Sigmoid colon (tissue), 7 donors: ENCODE results near the gene SERTAD2. TPM values are rescaled to one million over a fixed set of nuclear protein-coding genes. Genes with fewer than 3 reads are reported as not detected.

Source experiments
- DNase-seq: peaks from one replicate; pipeline ENCODE4 v3.0.0-alpha.2; 2019
- H3K27ac ChIP-seq, 4 donors: fragments of 200-600 bp; sonication (generic); one replicate each; pipeline ENCODE4 v1.5.1; 2016 to 2019; ENCODE audit warnings: mild to moderate bottlenecking in 1 of 4
- H3K27me3 ChIP-seq, 3 donors: fragments of 200-600 bp; sonication (generic); one replicate each; pipeline ENCODE4 v1.5.1; 2019; ENCODE audit warnings: mild to moderate bottlenecking in 1 of 3
- H3K36me3 ChIP-seq, 4 donors: fragments of 200-600 bp; sonication (generic); one replicate each; pipeline ENCODE4 v1.5.1; 2016 to 2019
- H3K4me1 ChIP-seq, 4 donors: fragments of 200-600 bp; sonication (generic); one replicate each; pipeline ENCODE4 v1.5.1; 2017 to 2019
- H3K4me3 ChIP-seq, 4 donors: fragments of 200-600 bp; sonication (generic); one replicate each; pipeline ENCODE4 v1.5.1; 2017 to 2019; ENCODE audit warnings: mild to moderate bottlenecking in 2 of 4, moderate library complexity in 1 of 4
- H3K9me3 ChIP-seq, 4 donors: fragments of 200-600 bp in 3 of 4; sonication (generic) in 3 of 4; one replicate each; pipeline versions ENCODE4 v1.5.1 to v1.6.1; 2013 to 2019
- EP300 ChIP-seq, 4 donors: sonication (generic); formaldehyde crosslinking; IDR thresholded peaks; one replicate each; pipeline ENCODE4 v1.6.1; 2017; ENCODE audit warnings: antibody characterized with exemption in 4 of 4
- POLR2A ChIP-seq, 2 donors: fragments of 450-650 bp; IDR thresholded peaks; one replicate each; pipeline ENCODE4 v1.6.1; 2016; ENCODE audit warnings: antibody characterized with exemption in 2 of 2, mild to moderate bottlenecking in 2 of 2, moderate library complexity in 2 of 2
- POLR2AphosphoS5 ChIP-seq, 4 donors: sonication (generic); formaldehyde crosslinking; IDR thresholded peaks; one replicate each; pipeline ENCODE4 v1.6.1; 2017; ENCODE audit warnings: antibody characterized with exemption in 4 of 4
- WGBS, 2 donors: extraction: QIAGEN DNeasy Blood & Tissue Kit; methylation state at CpG; one replicate each; pipeline ENCODE4 v1.1.7; 2013; 5-methylcytosine and 5-hydroxymethylcytosine counted together
- intact Hi-C: fragments of 100-400 bp; cut with DNase I; formaldehyde crosslinking; loops from one replicate; pipeline ENCODE4 v1.15.1; 2023
- polyA plus RNA-seq, 3 donors: library from polyadenylated mRNA; stranded (reverse); fragments of 200-250 nt; gene quantifications; one replicate each; pipeline ENCODE4 v1.2.3, GENCODE V29; 2013
- total RNA-seq, 4 donors: library from RNA; depleted of rRNA; stranded (reverse); fragments of >200 nt; gene quantifications; one replicate each; pipeline ENCODE4 v1.1.0, GENCODE V29; 2016
- TF ChIP-seq, protein P1 (sequence below), 4 experiments: fragments of 450-650 bp in 3 of 4; fragments of 200-600 bp in 1 of 4; IDR thresholded peaks; one replicate each; pipeline ENCODE4 v1.5.1; 2016 to 2019; ENCODE audit warnings: antibody characterized with exemption in 4 of 4, mild to moderate bottlenecking in 3 of 4, moderate library complexity in 2 of 4
- donor health status: healthy with polysubstance abuse.
- donor health status: Bipolar disorder and iron deficiency.
- donor health status: healthy.

The SERTAD2 gene
- total and polyA plus RNA-seq, 7 donors: 6.9 to 14.3 (median 9.1) TPM

DNA sequence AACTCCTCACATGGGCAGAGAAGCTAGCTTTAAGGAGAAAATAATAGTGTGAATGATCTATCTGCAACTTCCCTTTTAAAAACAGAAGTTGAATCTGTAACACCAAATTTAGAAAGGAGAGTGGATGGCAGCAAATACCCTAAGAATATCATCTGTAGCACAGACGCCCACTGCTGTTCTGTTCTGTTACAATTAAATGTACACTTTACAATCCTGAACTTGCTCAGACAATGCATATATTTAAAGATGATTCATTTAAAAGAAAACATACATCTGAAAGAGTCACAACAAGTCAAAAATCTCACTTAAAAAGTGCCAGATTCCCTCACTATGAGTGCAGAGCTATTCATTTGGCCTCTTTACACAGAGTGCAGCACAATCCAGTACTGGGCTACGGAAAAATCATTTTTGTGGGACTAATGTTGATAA, 8.0 kb upstream of the SERTAD2 start:
- no peak for DNase-seq
- Histone ChIP-seq H3K36me3 (no peaks in the 10 kb centered on the region), H3K9me3 (no peaks in the 10 kb centered on the region), H3K4me3 (no peak overlapping the region), H3K27me3 (no peaks in the 10 kb centered on the region), H3K4me1 (no peaks in the 10 kb centered on the region), H3K27ac (no peak overlapping the region)
- 73 to 79% methylated on average over 2 of the region's 2 CpGs for WGBS, 2 donors
- TF ChIP-seq, protein P1, sequence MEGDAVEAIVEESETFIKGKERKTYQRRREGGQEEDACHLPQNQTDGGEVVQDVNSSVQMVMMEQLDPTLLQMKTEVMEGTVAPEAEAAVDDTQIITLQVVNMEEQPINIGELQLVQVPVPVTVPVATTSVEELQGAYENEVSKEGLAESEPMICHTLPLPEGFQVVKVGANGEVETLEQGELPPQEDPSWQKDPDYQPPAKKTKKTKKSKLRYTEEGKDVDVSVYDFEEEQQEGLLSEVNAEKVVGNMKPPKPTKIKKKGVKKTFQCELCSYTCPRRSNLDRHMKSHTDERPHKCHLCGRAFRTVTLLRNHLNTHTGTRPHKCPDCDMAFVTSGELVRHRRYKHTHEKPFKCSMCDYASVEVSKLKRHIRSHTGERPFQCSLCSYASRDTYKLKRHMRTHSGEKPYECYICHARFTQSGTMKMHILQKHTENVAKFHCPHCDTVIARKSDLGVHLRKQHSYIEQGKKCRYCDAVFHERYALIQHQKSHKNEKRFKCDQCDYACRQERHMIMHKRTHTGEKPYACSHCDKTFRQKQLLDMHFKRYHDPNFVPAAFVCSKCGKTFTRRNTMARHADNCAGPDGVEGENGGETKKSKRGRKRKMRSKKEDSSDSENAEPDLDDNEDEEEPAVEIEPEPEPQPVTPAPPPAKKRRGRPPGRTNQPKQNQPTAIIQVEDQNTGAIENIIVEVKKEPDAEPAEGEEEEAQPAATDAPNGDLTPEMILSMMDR (IDR thresholded peaks at IDR 0.05): no peak
- TF ChIP-seq POLR2AphosphoS5 (IDR thresholded peaks at IDR 0.05) (no peak), POLR2A (IDR thresholded peaks at IDR 0.05) (no peak), EP300 (IDR thresholded peaks at IDR 0.05) (no peak)
- intact Hi-C loops: no loop called here

DNA sequence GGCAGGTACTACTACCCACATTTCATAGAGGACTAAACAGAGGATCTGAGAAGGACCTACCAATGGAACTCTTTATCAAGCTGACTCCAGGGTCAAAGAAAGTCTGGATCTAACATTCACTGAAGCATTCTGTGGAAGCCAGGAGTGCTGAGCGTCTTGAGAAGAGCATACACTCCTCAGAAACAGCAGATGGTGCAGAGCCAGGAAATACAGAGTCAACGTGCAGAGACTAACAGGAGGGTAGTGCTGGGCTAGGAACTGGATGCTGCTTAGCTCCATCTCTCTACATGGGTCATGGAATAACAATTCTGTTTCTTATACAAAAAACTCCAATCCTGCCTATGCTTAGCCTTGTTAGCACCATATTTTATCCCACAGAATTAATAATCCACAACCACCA, 5.5 kb upstream of the SERTAD2 start:
- 65 to 76% methylated on average over 2 of the region's 2 CpGs for WGBS, 2 donors
- H3K27ac ChIP-seq: no peak overlapping the region
- H3K36me3 ChIP-seq: no peaks in the 10 kb centered on the region
- H3K9me3 ChIP-seq: no peaks in the 10 kb centered on the region
- no peak for TF ChIP-seq POLR2AphosphoS5 (IDR thresholded peaks at IDR 0.05)
- no peak for TF ChIP-seq POLR2A (IDR thresholded peaks at IDR 0.05)
- no peak for TF ChIP-seq EP300 (IDR thresholded peaks at IDR 0.05)
- TF ChIP-seq, protein P1 (IDR thresholded peaks at IDR 0.05): no peak
- H3K4me3 ChIP-seq: no peak overlapping the region
- peaks cover 0 to 14% (median 9%) of the 10 kb centered on the region in 4 donors for H3K4me1 ChIP-seq
- intact Hi-C loops: no loop called here
- no peak for DNase-seq
- H3K27me3 ChIP-seq: no peaks in the 10 kb centered on the region

DNA sequence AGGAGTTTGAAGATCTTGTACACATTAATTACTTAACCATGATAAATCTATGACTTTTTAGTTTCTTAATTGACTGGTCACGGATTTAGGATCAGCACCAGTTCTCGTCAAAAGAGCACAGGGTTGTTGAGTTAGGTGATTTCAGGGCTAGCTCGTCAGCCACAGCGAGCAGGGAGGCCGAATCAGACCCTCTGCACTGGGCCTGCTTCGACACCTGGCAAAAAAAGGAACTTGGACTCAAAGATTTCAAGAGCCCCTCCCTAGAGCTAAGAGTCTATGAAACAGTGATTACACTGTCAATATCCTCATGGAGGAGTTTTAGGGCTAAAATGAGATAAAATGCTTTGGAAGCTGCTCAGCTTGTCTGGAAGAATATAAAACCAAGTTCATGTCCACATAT, 4.6 kb upstream of the SERTAD2 start:
- Histone ChIP-seq H3K27me3 (no peaks in the 10 kb centered on the region), H3K36me3 (no peaks in the 10 kb centered on the region), H3K27ac (no peak overlapping the region), H3K4me3 (no peak overlapping the region), H3K9me3 (no peaks in the 10 kb centered on the region), H3K4me1 (peaks cover 0 to 14% (median 9%) of the 10 kb centered on the region in 4 donors)
- no peak for DNase-seq
- 65 to 88% methylated on average over 6 of the region's 6 CpGs for WGBS, 2 donors
- TF ChIP-seq POLR2AphosphoS5 (IDR thresholded peaks at IDR 0.05) (no peak), POLR2A (IDR thresholded peaks at IDR 0.05) (no peak), EP300 (IDR thresholded peaks at IDR 0.05) (no peak)
- TF ChIP-seq, protein P1 (IDR thresholded peaks at IDR 0.05): no peak
- intact Hi-C loops: no loop called here

DNA sequence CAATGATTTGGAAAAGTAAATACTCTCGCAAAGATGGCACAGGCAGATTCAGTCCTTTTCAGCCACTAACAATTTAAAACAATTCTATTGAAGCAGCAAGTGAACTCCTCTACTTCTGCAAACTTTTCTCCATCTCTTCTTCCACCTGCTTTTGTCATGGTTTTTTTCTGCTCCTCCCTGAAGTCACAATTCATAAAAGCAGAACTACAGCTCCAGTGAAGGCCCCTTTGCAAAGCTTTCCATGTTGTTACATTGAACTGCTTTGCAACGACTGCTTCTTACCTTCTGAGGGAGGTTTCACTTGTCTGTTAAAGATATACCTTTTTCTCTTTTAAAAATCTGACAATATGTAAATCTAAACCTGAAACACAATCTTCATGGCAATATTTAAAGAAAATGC, 3.7 kb upstream of the SERTAD2 start:
- DNase-seq: no peak
- no peaks in the 10 kb centered on the region for H3K36me3 ChIP-seq
- H3K4me3 ChIP-seq: no peak overlapping the region
- H3K4me1 ChIP-seq: peaks cover 0 to 15% (median 10%) of the 10 kb centered on the region in 4 donors
- H3K27ac ChIP-seq: no peak overlapping the region
- WGBS, 2 donors: 61 to 91% methylated on average over 2 of the region's 2 CpGs
- no peaks in the 10 kb centered on the region for H3K27me3 ChIP-seq
- intact Hi-C loops: no loop called here
- no peak for TF ChIP-seq EP300 (IDR thresholded peaks at IDR 0.05)
- no peak for TF ChIP-seq POLR2A (IDR thresholded peaks at IDR 0.05)
- TF ChIP-seq, protein P1 (IDR thresholded peaks at IDR 0.05): no peak
- no peak for TF ChIP-seq POLR2AphosphoS5 (IDR thresholded peaks at IDR 0.05)
- no peaks in the 10 kb centered on the region for H3K9me3 ChIP-seq

DNA sequence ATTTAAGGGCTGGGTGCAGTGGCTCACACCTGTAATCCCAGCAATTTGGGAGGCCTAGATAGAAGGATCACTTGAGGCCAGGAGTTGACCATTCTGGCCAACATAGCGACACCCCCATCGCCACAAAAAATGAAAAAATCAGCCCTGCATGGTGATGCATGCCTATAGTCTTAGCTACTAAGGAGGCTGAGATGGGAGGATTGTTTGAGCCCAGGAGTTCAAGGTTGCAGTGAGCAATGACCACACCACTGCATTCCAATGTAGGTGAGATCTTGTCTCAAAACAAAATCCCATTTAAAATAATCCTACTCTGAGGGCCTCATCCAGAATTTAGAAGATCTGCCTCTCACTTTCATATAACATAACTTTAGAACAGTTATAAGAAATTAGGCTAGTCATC, 2.7 kb upstream of the SERTAD2 start:
- Histone ChIP-seq H3K27ac (no peak overlapping the region), H3K4me1 (peaks cover 0 to 26% (median 19%) of the 10 kb centered on the region in 4 donors), H3K4me3 (no peak overlapping the region), H3K27me3 (no peaks in the 10 kb centered on the region), H3K36me3 (no peaks in the 10 kb centered on the region), H3K9me3 (no peaks in the 10 kb centered on the region)
- TF ChIP-seq POLR2AphosphoS5 (IDR thresholded peaks at IDR 0.05) (no peak), EP300 (IDR thresholded peaks at IDR 0.05) (no peak), POLR2A (IDR thresholded peaks at IDR 0.05) (no peak)
- TF ChIP-seq, protein P1 (IDR thresholded peaks at IDR 0.05): no peak
- intact Hi-C loops: no loop called here
- WGBS, 2 donors: 94 to 98% methylated on average over 2 of the region's 2 CpGs
- no peak for DNase-seq
